ENCODE results near the gene NPTXR. TPM values are rescaled to one million over a fixed set of nuclear protein-coding genes. Genes with fewer than 3 reads are reported as not detected.

Gene NPTXR
- total and polyA plus RNA-seq, 2 donors (not counting 1 experiment from before 2014, with no cell fraction given): 1.0 to 2.0 TPM

DNA sequence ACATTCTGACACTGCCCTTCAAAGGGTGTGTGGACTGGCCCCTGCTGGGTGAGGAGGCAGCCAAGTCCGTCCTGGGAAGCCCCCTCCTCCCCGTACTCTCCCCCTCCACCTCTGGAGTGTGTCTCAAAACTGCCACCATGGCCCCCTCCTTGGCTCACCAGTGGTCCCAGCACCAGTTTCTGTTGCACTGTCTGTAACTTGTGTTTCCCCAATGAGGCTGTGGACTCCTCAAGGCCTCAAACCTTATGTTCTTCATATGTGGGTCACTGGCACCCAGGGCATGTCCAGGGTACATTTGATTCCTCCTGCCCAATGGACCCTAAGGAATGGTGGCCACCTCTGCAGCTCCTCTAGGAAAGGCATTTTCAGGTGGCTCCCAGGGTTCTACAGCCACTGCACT is 6.6 kb upstream of the NPTXR start:
- Histone ChIP-seq H4K20me1 (ENCODE audit: control insufficient read depth, extremely low read depth, insufficient read depth, low read length) (no peaks in the 10 kb centered on the region), H3K4me2 (ENCODE audit: extremely low read depth, insufficient read depth, low read length) (no peak overlapping the region), H3K27ac (ENCODE audit: insufficient read depth, low read length) (no peak overlapping the region), H3K36me3 (ENCODE audit: control insufficient read depth, insufficient read depth, low read length) (no peaks in the 10 kb centered on the region), H3K4me1 (ENCODE audit: control insufficient read depth, extremely low read depth, insufficient read depth, low read length) (peaks cover 2% of the 10 kb centered on the region), H2AFZ (ENCODE audit: low read length) (no peak overlapping the region), H3K79me2 (ENCODE audit: control insufficient read depth, insufficient read depth, low read length) (no peaks in the 10 kb centered on the region), H3K27me3 (ENCODE audit: control insufficient read depth, insufficient read depth, low read length) (peaks cover 7% of the 10 kb centered on the region), H3K4me3 (replicated peaks in 1 of 4; ENCODE audit: control extremely low read depth in 1 of 4, insufficient read depth in 1 of 4, low read depth in 3 of 4, low read length in 4 of 4) (no peak overlapping the region), H3K9me3 (ENCODE audit: control insufficient read depth, insufficient read depth, low read depth, low read length) (no peaks in the 10 kb centered on the region), H3K9ac (ENCODE audit: insufficient read depth, low read length) (no peak overlapping the region)
- DNase-seq (ENCODE audit: low read depth in 2 of 2): no peak
- no peak for TF ChIP-seq EZH2 (IDR thresholded peaks at IDR 0.05; ENCODE audit: low read length, missing control alignments)
- TF ChIP-seq, protein P1, sequence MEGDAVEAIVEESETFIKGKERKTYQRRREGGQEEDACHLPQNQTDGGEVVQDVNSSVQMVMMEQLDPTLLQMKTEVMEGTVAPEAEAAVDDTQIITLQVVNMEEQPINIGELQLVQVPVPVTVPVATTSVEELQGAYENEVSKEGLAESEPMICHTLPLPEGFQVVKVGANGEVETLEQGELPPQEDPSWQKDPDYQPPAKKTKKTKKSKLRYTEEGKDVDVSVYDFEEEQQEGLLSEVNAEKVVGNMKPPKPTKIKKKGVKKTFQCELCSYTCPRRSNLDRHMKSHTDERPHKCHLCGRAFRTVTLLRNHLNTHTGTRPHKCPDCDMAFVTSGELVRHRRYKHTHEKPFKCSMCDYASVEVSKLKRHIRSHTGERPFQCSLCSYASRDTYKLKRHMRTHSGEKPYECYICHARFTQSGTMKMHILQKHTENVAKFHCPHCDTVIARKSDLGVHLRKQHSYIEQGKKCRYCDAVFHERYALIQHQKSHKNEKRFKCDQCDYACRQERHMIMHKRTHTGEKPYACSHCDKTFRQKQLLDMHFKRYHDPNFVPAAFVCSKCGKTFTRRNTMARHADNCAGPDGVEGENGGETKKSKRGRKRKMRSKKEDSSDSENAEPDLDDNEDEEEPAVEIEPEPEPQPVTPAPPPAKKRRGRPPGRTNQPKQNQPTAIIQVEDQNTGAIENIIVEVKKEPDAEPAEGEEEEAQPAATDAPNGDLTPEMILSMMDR (conservative IDR thresholded peaks at IDR 0.05 in 1 of 2, IDR thresholded peaks at IDR 0.05 in 1 of 2; ENCODE audit: low read depth in 1 of 2, low read length in 2 of 2): no peak

DNA sequence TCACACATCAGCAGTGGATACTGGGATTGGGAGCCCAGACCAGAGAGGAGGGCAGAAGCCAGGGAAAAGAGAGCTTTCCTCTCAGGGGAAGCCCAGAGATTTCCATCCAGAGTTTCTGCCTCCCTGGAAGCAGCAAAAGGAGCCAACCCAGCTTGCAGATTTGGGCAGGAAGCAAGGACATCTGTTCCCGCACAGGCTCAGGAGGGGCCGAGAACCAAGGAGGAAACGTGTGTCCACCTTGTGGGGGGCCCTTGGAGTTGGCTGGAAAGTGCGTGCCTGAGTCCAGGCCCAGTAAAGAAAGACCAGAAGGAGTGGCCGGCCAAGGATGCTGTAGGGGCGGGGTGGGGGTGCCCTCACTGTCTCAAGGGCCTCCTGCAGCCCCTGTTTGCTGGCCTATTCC is 6.0 kb upstream of the NPTXR start:
- TF ChIP-seq, protein P1 (conservative IDR thresholded peaks at IDR 0.05 in 1 of 2, IDR thresholded peaks at IDR 0.05 in 1 of 2; ENCODE audit: low read depth in 1 of 2, low read length in 2 of 2): no peak
- TF ChIP-seq EZH2 (IDR thresholded peaks at IDR 0.05; ENCODE audit: low read length, missing control alignments): no peak
- no peak for DNase-seq (ENCODE audit: low read depth in 2 of 2)

DNA sequence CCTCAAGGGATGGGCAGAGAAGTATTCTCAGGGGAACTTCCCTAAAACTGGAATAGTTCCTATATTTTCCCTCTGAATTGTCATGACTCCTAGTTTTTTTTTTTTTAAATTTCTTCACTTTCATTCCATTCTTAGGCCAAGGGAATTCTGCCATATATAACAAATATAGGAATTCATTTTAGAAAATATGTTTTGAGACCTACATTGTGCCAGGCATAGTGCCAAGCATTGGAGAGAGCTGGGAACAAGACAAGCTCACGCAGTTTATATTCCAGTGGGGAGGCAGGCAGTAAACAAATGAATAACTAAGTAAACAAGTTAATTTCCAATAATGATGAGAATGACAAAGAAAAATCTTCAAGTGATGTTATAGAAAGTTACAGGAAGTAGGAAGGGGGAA is 2.6 kb upstream of the NPTXR start:
- no peak overlapping the region for H3K27ac ChIP-seq (ENCODE audit: insufficient read depth, low read length)
- H3K4me3 ChIP-seq (replicated peaks in 1 of 4; ENCODE audit: control extremely low read depth in 1 of 4, insufficient read depth in 1 of 4, low read depth in 3 of 4, low read length in 4 of 4): no peak overlapping the region
- no peaks in the 10 kb centered on the region for H3K9me3 ChIP-seq (ENCODE audit: control insufficient read depth, insufficient read depth, low read depth, low read length)
- H3K4me2 ChIP-seq (ENCODE audit: extremely low read depth, insufficient read depth, low read length): no peak overlapping the region
- no peaks in the 10 kb centered on the region for H3K79me2 ChIP-seq (ENCODE audit: control insufficient read depth, insufficient read depth, low read length)
- no peaks in the 10 kb centered on the region for H4K20me1 ChIP-seq (ENCODE audit: control insufficient read depth, extremely low read depth, insufficient read depth, low read length)
- no peaks in the 10 kb centered on the region for H3K36me3 ChIP-seq (ENCODE audit: control insufficient read depth, insufficient read depth, low read length)
- peaks cover 30% of the 10 kb centered on the region for H3K27me3 ChIP-seq (ENCODE audit: control insufficient read depth, insufficient read depth, low read length)
- no peak overlapping the region for H3K9ac ChIP-seq (ENCODE audit: insufficient read depth, low read length)
- no peak overlapping the region for H2AFZ ChIP-seq (ENCODE audit: low read length)
- no peak for DNase-seq (ENCODE audit: low read depth in 2 of 2)
- TF ChIP-seq, protein P1 (conservative IDR thresholded peaks at IDR 0.05 in 1 of 2, IDR thresholded peaks at IDR 0.05 in 1 of 2; ENCODE audit: low read depth in 1 of 2, low read length in 2 of 2): no peak
- TF ChIP-seq EZH2 (IDR thresholded peaks at IDR 0.05; ENCODE audit: low read length, missing control alignments): no peak
- peaks cover 2% of the 10 kb centered on the region for H3K4me1 ChIP-seq (ENCODE audit: control insufficient read depth, extremely low read depth, insufficient read depth, low read length)

More for the DNA sequence above, 6.0 kb upstream of the NPTXR start:
- no peak overlapping the region for H3K27ac ChIP-seq (ENCODE audit: insufficient read depth, low read length)
- no peak overlapping the region for H3K4me2 ChIP-seq (ENCODE audit: extremely low read depth, insufficient read depth, low read length)
- no peaks in the 10 kb centered on the region for H4K20me1 ChIP-seq (ENCODE audit: control insufficient read depth, extremely low read depth, insufficient read depth, low read length)
- no peaks in the 10 kb centered on the region for H3K9me3 ChIP-seq (ENCODE audit: control insufficient read depth, insufficient read depth, low read depth, low read length)
- peaks cover 2% of the 10 kb centered on the region for H3K4me1 ChIP-seq (ENCODE audit: control insufficient read depth, extremely low read depth, insufficient read depth, low read length)
- no peak overlapping the region for H3K4me3 ChIP-seq (replicated peaks in 1 of 4; ENCODE audit: control extremely low read depth in 1 of 4, insufficient read depth in 1 of 4, low read depth in 3 of 4, low read length in 4 of 4)
- no peaks in the 10 kb centered on the region for H3K79me2 ChIP-seq (ENCODE audit: control insufficient read depth, insufficient read depth, low read length)
- no peak overlapping the region for H3K9ac ChIP-seq (ENCODE audit: insufficient read depth, low read length)
- no peaks in the 10 kb centered on the region for H3K36me3 ChIP-seq (ENCODE audit: control insufficient read depth, insufficient read depth, low read length)
- H2AFZ ChIP-seq (ENCODE audit: low read length): no peak overlapping the region
- peaks cover 12% of the 10 kb centered on the region for H3K27me3 ChIP-seq (ENCODE audit: control insufficient read depth, insufficient read depth, low read length)
